Lung (tissue), 12 donors: ENCODE results near the gene DCP1B. TPM values are rescaled to one million over a fixed set of nuclear protein-coding genes. Genes with fewer than 3 reads are reported as not detected.

Experiments
- ATAC-seq: fragments of 200-7000 bp; cut with Tn5 transposase; one replicate; pipeline ENCODE4 v1.9.1; 2020; ENCODE audit warnings: moderate number of reproducible peaks; ENCODE audit not compliant: insufficient read depth, low FRiP score
- DNase-seq, 3 donors: peaks; one replicate each; pipeline ENCODE4 v3.0.0-alpha.2; 2013 to 2017
- H3K27ac ChIP-seq, 2 donors: one replicate each; pipeline ENCODE4 v1.5.1; 2013; ENCODE audit warnings: mild to moderate bottlenecking in 2 of 2, moderate library complexity in 2 of 2, control low read depth in 1 of 2, inconsistent platforms in 1 of 2, low read depth in 1 of 2, low read length in 1 of 2
- H3K27me3 ChIP-seq, 3 donors: one replicate each; pipeline ENCODE4 v1.5.1; 2013; ENCODE audit warnings: low read length in 2 of 3; ENCODE audit not compliant: control insufficient read depth in 3 of 3, insufficient read depth in 3 of 3
- H3K36me3 ChIP-seq, 4 donors: one replicate each; pipeline ENCODE4 v1.5.1; 2013; ENCODE audit warnings: low read length in 4 of 4, mild to moderate bottlenecking in 1 of 4, moderate library complexity in 1 of 4; ENCODE audit not compliant: control insufficient read depth in 4 of 4, insufficient read depth in 4 of 4
- H3K4me1 ChIP-seq, 5 donors: one replicate each; pipeline ENCODE4 v1.5.1; 2013; ENCODE audit warnings: low read length in 5 of 5, mild to moderate bottlenecking in 2 of 5, moderate library complexity in 1 of 5; ENCODE audit not compliant: control insufficient read depth in 5 of 5, insufficient read depth in 5 of 5
- H3K4me3 ChIP-seq: one replicate; pipeline ENCODE4 v1.5.1; 2013; ENCODE audit warnings: mild to moderate bottlenecking, control low read depth, moderate library complexity
- H3K9ac ChIP-seq, 2 donors: one replicate each; pipeline ENCODE4 v1.5.1; 2013; ENCODE audit warnings: low read length in 2 of 2, control low read depth in 1 of 2; ENCODE audit not compliant: insufficient read depth in 1 of 2
- H3K9me3 ChIP-seq, 4 donors: one replicate each; pipeline ENCODE4 v1.5.1; 2013; ENCODE audit warnings: low read length in 3 of 4, mild to moderate bottlenecking in 1 of 4, moderate library complexity in 1 of 4; ENCODE audit not compliant: control insufficient read depth in 4 of 4, insufficient read depth in 3 of 4
- CTCF ChIP-seq: IDR thresholded peaks from 2 replicates; pipeline ENCODE4 v1.5.1; 2012; ENCODE audit warnings: mild to moderate bottlenecking; ENCODE audit errors: control extremely low read depth, extremely low read depth
- WGBS, 2 donors: extraction: QIAGEN DNeasy Blood & Tissue Kit; methylation state at CpG; one replicate each; pipeline ENCODE4 v1.1.7; 2013; 5-methylcytosine and 5-hydroxymethylcytosine counted together
- polyA plus RNA-seq, 2 donors: library from polyadenylated mRNA; stranded (reverse); fragments of 200-250 nt; gene quantifications; one replicate each; pipeline ENCODE4 v1.2.1, GENCODE V29; 2013
- total RNA-seq, 2 donors: library from RNA; depleted of rRNA in 1 of 2; stranded (reverse); fragments of >200 nt in 1 of 2; gene quantifications; one replicate each; pipeline ENCODE4 v1.2.1, GENCODE V29; 2014 to 2021
- donor health status: control.
- donor health status: control.
- donor health status: Bipolar disorder and iron deficiency.
- donor health status: healthy.
- donor health status: DM: yes; HTN: yes; CAD: no.

DCP1B gene
- total and polyA plus RNA-seq, 4 donors, result 4.2 to 13.2 (median 8.7) TPM

- 84 to 91% methylated on average over 4 of the region's 4 CpGs for WGBS, 2 donors
- peak overlapping the region in 1 of 2 donors; percentile 60 for H3K27ac ChIP-seq
Observed at GRCh38 chr12:1978078-1978862, 26.0 kb downstream of the DCP1B start.

GRCh38 chr12:1977588-1977987 lies 26.7 kb downstream of the DCP1B start:
- Histone ChIP-seq H3K4me3 (no peak overlapping the region), H3K4me1 (peaks cover 0 to 12% (median 2%) of the 10 kb centered on the region in 5 donors), H3K36me3 (no peaks in the 10 kb centered on the region), H3K27me3 (no peaks in the 10 kb centered on the region), H3K9ac (no peak overlapping the region), H3K27ac (peak overlapping the region in 1 of 2 donors; percentile 75), H3K9me3 (no peaks in the 10 kb centered on the region)
- DNase-seq, result no peak
- ATAC-seq, result no peak
- TF ChIP-seq CTCF, result no peak
- WGBS, 2 donors, result 25 to 65% methylated on average over 1 of the region's 1 CpG

More at GRCh38 chr12:1978078-1978862, 26.0 kb downstream of the DCP1B start:
- Histone ChIP-seq H3K4me3 (no peak overlapping the region), H3K9me3 (no peaks in the 10 kb centered on the region), H3K27me3 (no peaks in the 10 kb centered on the region), H3K36me3 (no peaks in the 10 kb centered on the region), H3K4me1 (peaks cover 0 to 6% (median 0%) of the 10 kb centered on the region in 5 donors), H3K9ac (no peak overlapping the region)
- ATAC-seq (no peak), DNase-seq (peak in 1 of 3 donors; percentile 37)
- TF ChIP-seq CTCF, result no peak

- H3K27ac ChIP-seq, result peak overlapping the region in 1 of 2 donors; percentile 75
- 93 to 95% methylated on average over 6 of the region's 6 CpGs for WGBS, 2 donors
- no peaks in the 10 kb centered on the region for H3K27me3 ChIP-seq
Observed at GRCh38 chr12:1977109-1977508, 27.1 kb downstream of the DCP1B start.

More at GRCh38 chr12:1977109-1977508, 27.1 kb downstream of the DCP1B start:
- Histone ChIP-seq H3K9me3 (no peaks in the 10 kb centered on the region), H3K36me3 (no peaks in the 10 kb centered on the region), H3K4me1 (peaks cover 0 to 17% (median 4%) of the 10 kb centered on the region in 5 donors), H3K9ac (no peak overlapping the region), H3K4me3 (no peak overlapping the region)
- TF ChIP-seq CTCF, result no peak
- DNase-seq (no peak), ATAC-seq (no peak)
